Posterior vena cava (tissue), 2 donors: Measurements from ENCODE around the gene TPST2. TPM values are rescaled to one million over a fixed set of nuclear protein-coding genes. Genes with fewer than 3 reads are reported as not detected.
"Not testable (repeated sequence)": the region's sequence is repeated elsewhere in the genome, so short reads cannot be mapped to it uniquely, and the experiment has no call there.

Experiments used
- DNase-seq: peaks from one replicate; pipeline ENCODE4 v3.0.0-alpha.2; 2020; ENCODE audit warnings: low spot score
- intact Hi-C, 2 donors: fragments of 100-400 bp; cut with DNase I; formaldehyde crosslinking; loops; one replicate each; pipeline versions ENCODE4 v1.14.1 to v1.14.2; 2022 to 2023
- total RNA-seq, 2 donors: library from RNA; stranded (reverse); fragmentation: NEBNext Ultra II Directional; extraction: Animal tissue kit (Norgen Biotek cat#: 25700); gene quantifications; one replicate each; pipeline ENCODE4 v1.2.1, GENCODE V29; 2021
- donor health status: DM: yes; HTN: yes; CAD: no.
- donor health status: DM: yes; HTN: yes; CAD: no.

TPST2 gene
- total RNA-seq, 2 donors from 2014 or later = 24.5 to 33.8 TPM

- DNase-seq = no peak
- intact Hi-C loops = no loop called here
Observed at GRCh38 chr22:26546282-26546681, 43.6 kb downstream of the TPST2 start.

GRCh38 chr22:26545827-26546226, 44.1 kb downstream of the TPST2 start:
- intact Hi-C loops = no loop called here
- DNase-seq = no peak

DNA sequence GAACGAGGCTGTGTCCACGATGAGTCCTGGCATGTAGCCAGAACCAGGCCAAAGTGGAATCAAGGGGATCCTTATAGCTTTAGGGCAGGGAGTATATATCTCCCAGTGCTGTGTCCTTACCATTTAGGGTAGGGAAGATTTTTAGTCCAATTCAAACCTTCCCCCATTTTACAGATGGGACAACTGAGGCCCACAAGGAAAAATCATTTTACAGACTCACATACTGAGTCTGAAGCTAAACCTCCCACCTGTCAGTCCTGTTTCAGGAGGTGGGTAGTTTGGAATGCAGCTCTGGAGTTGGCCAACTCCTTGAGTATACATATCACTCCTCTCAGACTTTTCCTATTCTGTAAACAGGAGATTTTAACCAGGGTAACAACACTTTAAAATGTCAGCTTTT, 44.5 kb downstream of the TPST2 start:
- DNase-seq = no peak
- intact Hi-C loops = no loop called here

- no peak for DNase-seq
Observed at GRCh38 chr22:26544489-26544888, 45.4 kb downstream of the TPST2 start.

DNA sequence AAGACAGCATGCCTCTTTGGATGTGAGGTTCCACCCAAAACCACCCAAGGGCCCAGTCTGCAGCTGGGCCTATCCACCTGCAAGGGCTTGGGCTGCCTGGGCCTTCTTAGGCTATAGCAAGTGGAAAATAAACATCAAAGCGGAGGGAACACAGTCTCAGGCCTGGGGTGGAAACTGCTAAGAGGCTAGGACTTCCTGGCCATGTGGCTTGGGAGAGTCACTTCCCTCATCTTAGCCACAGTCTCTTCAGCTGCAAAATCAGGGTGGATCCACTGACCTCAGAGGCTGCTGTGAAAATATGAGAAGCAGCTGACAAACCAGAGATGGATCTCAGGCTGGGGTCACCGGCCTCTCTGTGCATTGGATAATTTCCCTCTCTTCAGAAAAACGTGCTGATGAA, 47.1 kb downstream of the TPST2 start:
- DNase-seq = no peak
- intact Hi-C loops = no loop called here

More at GRCh38 chr22:26544489-26544888, 45.4 kb downstream of the TPST2 start:
- intact Hi-C loops = no loop called here

DNA sequence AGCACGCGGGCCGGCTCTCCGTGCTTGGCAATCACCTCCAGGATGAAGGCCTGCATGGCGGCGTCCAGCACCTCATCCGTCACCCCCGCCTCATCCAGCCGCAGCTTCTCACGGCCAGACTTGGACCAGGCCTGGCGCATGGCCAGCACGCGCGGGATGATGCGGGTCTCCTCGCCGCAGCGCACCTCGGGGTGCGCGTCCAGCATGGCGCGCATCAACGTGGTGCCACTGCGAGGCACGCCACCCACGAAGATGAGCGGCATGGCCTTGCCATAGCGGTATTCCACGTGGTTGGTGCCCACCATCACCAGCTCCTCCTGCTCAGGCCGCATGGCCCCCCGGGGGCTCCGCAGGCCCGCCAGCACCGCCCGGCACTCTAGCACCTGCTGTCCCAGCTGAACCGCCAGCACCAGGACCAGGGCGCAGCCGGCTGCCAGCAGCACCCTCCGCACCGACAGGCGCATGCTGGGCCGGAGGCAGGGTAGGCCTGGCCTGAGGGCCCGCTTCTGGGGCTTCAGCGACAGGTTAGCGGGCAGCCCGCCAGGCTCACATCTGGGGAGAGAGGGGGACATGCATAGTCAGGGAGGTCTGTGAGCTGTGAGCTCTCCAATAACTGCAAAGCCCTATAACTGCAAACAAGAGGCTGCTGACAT, 48.6 kb downstream of the TPST2 start:
- DNase-seq = no peak
- intact Hi-C loops = no loop called here

DNA sequence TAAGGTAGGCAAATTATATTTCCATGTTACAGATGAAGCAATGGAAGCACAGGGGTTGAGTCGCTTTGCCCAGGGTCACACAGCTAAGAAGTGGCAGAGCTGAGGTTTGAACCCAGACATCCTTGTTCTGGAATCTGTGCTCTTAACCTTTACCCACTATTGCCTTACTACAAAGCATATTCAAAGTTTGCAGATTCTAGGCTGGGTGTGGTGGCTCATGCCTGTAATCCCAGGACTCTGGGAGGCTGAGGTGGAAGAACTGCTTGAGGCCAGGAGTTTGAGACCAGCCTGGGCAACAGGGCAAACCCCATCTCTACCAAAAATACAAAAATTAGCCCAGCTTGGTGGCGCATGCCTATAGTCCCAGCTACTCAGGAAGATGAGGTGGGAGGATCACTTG, 49.8 kb downstream of the TPST2 start:
- intact Hi-C loops = no loop called here
- DNase-seq = no peak

DNA sequence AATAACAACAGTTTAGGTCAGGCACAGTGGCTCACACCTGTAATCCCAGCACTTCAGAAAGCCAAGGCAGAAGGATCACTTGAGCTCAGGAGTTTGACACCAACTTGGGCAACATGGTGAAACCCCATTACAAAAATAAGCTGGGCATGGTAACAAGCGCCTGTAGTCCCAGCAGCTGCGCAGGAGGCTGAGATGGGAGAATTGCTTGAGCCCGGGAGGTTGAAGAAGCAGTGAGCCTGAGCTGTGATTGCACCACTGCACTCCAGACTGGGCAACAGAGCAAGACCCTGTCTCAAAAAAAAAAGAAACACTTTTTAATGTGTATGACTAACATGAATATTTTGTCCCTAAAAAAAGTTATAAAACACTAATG, 53.2 kb downstream of the TPST2 start:
- no peak for DNase-seq
- intact Hi-C loops = no loop called here

GRCh38 chr22:26536056-26536761, 53.7 kb downstream of the TPST2 start:
- intact Hi-C loops = no loop called here
- no peak for DNase-seq

DNA sequence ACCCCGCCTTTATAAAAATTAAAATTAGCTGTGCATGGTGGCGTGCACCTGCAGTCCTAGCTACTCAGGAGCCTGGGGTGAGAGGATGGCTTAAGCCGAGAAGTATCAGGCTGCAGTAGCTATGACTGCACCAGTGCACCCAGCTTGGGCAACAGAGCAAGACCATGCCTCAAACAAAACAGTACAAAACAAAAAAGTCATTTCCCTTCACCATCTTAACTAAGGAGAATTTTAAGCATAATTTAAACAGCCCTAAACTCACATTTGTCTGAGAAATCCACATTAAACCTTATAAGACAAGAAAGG, 54.4 kb downstream of the TPST2 start:
- DNase-seq = no peak
- intact Hi-C loops = no loop called here

DNA sequence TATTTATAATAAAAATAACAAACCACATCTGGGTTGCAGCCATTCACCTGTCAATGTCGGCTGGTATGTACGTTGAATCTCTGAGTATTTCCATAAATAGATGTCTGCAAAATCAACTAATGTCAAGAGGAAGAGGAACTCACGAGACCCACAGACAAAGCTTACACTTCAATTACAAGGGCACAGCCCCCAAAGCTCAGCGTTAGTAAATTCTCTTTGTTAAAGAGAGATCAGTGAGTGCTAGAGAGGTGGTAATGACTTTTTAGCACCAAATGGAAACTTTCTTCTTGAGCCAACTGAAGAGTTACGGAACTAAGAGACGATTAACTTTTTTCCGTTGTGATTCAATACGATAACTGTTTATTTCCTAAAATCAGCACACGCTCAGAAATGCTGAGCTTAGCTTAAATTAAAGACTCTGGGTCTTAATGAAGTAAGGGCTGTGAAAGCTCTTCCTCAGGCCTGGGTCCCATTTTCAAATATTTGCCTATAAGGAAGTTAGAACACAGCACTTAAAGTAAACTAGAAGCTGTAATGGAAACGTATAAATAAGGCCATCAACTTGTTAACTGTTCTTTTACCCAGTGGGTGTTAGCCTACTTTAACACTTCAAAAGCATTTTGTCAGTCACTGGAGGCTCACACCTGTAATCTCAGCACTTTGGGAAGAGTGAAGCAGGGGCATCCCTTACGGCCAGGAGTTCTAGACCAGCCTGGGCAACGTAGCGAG, 54.9 kb downstream of the TPST2 start:
- intact Hi-C loops = no loop called here
- no peak for DNase-seq

DNA sequence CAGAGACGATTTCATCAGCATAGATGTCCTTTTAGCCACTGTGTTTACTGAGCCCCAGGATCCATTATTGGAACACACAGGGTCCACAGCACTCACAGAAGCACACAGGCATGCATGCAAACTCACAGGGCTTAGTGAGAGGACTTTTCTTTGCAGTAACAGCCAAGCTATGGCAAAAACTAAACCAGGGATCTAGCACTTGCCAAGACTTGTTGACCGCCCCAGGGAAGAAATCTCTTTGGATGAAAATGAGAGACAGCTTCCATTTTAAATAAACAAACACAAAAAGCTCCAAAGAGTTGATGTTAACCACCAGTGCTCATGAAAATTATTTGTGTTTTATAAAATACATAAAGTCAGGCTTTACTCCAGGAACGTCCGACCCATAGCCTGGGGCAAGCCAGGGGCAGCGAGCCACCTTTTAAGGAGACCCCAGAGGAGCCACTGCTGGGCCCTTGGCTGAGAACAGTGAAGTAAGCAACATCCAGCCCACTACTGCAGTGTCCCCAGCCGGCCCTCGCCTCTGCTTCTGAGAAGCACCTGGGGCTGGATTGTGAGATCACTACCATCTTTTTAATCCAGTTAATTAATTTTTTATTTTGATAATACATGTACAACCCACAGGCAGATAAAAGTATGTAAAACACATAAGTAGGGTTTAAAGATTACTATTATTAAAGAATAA, 55.6 kb downstream of the TPST2 start:
- DNase-seq = no peak
- intact Hi-C loops = no loop called here

- intact Hi-C loops = no loop called here
- peak; percentile 24 for DNase-seq
Observed at GRCh38 chr22:26529345-26529744, 60.6 kb downstream of the TPST2 start.

DNA sequence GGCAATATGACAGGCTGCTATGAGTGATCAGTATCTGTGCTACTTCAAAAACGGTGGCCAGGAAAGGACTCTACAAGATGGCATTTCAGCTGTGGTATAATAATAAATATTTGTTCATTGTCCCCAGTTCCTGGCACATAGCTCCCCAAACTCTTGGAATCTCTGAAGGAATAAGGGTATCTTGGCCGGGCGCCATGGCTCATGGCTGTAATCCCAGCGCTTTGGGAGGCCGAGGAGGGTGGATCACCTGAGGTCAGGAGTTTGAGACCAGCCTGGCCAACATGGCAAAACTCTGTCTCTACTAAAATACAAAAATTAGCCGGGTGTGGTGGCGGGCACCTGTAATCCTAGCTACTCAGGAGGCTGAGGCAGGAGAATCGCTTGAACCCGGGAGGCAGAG, 61.4 kb downstream of the TPST2 start:
- DNase-seq = peak; percentile 73
- intact Hi-C loops = not testable (repeated sequence)

- intact Hi-C loops = no loop called here
- DNase-seq = peak; percentile 70
Observed at GRCh38 chr22:26527574-26528465, 62.1 kb downstream of the TPST2 start.

DNA sequence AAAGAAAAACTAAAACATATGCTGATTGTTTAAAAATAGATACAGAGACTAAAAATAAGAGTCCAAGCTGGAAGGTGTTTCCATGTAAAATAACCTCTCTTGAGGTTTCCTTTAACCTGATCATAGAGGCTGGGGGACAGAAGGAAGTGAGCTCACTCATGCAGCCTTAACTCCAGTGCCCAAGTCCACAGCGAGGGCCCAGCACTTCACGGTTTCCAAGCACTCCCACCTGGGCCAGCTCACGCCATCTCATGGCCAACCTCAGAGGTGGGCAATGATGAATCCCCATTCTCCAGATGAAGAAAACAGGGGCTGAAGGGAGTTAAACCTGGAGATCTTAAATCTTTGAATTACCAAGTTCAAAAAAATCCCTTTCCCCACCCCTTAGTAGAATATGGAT, 62.8 kb downstream of the TPST2 start:
- peak; percentile 7 for DNase-seq
- intact Hi-C loops = no loop called here

DNA sequence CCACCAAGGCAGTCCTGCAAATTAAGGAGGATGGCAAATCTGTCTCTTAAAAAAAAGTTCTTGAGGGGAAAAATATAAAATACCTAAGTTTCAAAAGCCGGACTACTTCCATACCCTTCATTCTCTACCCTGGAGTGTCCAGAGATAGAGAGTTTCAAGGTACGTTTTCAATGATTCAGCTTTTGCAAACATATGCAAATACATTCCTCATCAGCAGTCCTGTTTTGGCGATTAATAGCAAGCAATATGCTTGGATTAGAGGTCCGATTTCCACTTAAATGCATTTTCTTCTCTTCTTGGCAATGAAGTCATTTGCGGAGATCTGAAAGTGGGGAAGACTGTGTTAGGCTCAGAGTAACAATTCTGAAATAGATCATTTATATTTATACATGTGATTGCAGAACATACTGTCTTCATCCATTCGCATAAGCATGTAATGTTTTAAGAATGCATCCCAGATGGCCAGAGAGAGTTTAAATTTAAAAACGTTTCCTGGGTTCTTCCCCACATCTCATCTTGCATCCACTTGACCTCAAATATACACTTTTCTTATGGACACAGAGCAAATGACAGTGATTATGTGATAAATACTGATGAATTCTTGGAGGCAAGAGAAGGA, 63.9 kb downstream of the TPST2 start:
- DNase-seq = no peak
- intact Hi-C loops = no loop called here

GRCh38 chr22:26524870-26525269, 65.1 kb downstream of the TPST2 start:
- intact Hi-C loops = loop anchor here in 1 of 2 donors (5.0 kb wide), 1 partner anchor 633 kb away; no protein-coding TSS in a partner anchor
- no peak for DNase-seq

DNA sequence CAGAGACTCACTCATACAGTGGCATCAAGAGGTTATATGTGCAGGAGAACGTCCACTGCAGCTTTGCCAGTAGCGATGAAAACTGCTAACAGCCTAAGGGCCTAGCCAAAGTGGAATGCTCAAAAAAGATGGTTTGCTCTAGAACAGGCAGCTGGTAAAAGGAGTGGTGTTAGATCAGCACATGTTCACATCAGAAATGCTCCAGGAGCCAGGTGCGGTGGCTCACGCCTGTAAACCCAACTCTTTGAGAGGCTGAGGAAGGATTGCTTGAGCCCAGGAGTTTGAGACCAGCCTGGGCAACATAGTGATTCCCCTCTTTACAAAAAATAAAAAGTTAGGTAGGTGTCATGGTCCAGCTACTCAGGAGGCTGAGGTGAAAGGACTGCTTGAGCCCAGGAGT, 67.3 kb downstream of the TPST2 start:
- DNase-seq = no peak
- intact Hi-C loops = loop anchor here in 1 of 2 donors (5.0 kb wide), 1 partner anchor 630 kb away; no protein-coding TSS in a partner anchor
